CD4-positive, alpha-beta T cell treated with Interleukin-10 for 1 hour (primary cell): ENCODE measurements around the gene LPCAT2.

ENCODE experiments used
- DNase-seq: peaks from one replicate; pipeline ENCODE4 v3.0.0-alpha.2; 2020

LPCAT2 gene

DNA sequence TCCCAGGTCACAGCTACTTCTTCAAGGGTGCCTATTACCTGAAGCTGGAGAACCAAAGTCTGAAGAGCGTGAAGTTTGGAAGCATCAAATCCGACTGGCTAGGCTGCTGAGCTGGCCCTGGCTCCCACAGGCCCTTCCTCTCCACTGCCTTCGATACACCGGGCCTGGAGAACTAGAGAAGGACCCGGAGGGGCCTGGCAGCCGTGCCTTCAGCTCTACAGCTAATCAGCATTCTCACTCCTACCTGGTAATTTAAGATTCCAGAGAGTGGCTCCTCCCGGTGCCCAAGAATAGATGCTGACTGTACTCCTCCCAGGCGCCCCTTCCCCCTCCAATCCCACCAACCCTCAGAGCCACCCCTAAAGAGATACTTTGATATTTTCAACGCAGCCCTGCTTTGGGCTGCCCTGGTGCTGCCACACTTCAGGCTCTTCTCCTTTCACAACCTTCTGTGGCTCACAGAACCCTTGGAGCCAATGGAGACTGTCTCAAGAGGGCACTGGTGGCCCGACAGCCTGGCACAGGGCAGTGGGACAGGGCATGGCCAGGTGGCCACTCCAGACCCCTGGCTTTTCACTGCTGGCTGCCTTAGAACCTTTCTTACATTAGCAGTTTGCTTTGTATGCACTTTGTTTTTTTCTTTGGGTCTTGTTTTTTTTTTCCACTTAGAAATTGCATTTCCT lies 3.4 kb upstream of the LPCAT2 start:
- DNase-seq: no peak

DNA sequence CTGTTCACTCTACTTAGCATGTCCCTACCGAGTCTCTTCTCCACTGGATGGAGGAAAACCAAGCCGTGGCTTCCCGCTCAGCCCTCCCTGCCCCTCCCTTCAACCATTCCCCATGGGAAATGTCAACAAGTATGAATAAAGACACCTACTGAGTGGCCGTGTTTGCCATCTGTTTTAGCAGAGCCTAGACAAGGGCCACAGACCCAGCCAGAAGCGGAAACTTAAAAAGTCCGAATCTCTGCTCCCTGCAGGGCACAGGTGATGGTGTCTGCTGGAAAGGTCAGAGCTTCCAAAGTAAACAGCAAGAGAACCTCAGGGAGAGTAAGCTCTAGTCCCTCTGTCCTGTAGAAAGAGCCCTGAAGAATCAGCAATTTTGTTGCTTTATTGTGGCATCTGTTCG lies 2.8 kb upstream of the LPCAT2 start:
- no peak for DNase-seq

DNA sequence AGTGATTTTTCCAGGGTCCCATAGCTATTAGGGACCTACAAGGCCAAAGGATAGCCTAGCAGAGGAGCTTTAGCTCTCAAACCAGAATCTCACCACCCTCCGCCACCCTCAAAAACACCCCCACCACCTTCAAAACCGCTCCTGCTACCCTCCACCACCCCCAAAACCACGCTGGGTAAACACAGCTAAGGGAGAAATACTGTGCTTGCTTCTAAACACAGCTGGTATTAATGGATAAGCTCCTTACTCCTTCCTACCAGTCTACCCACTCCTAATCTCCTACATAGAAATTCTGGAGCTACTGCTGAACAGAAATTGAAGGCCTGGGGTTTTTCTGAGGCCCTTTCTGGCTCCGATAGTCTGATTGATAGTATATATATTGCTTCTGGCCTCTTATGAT lies 2.2 kb upstream of the LPCAT2 start:
- DNase-seq: no peak

DNA sequence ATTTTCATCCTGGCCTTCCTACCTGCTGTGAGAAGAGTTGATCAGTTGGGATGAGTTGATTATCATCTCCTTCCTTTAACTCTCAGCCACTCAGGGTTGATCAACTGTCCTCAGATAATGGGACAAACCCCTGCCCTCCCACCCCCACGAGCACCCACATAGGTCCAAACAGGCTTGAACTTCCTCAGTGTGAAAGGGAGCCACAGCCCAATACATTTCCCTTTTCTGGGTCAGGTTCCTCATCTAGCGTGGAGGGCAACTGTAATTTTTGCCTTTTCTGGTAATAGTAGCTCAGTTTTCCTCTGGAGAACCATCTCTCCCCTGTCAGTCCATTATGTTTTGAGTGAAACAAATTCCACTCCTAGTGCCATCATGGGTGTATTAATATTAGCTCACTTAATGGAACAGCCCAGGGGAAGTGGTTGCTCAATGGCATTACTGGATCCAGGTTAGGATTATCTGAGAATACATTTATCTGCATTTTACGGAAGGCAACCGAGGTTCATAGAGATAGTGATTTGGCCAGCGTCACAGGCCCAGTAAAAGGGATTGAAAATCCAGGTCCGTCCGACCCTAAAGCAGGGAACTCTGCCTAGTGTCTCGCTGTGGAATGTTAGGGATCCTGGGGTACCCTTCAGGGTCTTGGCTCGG lies 476 bp upstream of the LPCAT2 start:
- no peak for DNase-seq

DNA sequence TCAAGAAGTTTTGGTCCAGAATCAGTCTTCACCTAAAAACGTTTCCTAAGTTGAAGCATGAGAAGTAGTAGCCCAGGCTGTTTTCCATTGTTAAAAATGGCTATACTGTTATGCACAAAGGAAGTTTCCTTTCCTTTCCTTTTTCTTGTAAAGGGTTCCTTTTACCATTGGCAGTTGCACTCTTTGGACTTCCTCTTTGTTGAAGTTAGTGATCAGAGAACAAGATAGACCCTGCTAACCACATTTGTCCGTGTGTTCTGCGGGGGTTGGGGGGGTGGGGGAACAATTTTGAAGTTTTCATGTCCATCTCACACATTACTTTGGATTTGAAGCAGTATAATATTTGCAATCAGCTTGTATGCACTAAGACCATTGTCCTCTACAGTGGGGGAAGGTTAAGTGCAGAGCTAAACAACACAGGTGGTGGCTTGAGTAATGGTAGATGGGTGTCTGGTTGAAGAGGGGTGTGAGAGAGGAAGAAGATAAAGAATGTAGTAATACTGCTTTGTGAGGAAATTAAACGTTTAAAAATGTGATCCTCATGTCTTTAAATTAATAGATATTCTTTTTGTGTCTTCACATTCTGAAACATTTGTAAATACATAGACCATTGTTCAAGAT lies 1.4 kb downstream of the LPCAT2 start:
- DNase-seq: no peak

DNA sequence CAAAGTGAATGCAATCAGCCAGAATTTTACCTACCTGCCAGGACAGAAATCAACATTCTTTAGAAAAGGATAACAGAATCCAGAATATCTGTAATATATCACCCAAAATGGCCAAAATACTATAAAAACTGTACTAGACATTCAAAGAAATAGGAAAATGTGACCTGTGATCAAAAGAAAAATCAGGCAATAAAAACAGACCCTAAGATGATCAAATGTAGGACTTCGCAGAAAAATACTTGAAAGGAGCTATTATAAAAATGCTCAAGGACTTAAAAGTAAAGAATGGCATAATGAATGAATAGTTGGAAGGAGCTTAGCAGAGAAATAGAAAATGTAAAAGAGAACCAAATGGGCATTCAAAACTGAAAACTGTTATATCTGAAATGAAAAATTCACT lies 4.1 kb downstream of the LPCAT2 start:
- DNase-seq: no peak

DNA sequence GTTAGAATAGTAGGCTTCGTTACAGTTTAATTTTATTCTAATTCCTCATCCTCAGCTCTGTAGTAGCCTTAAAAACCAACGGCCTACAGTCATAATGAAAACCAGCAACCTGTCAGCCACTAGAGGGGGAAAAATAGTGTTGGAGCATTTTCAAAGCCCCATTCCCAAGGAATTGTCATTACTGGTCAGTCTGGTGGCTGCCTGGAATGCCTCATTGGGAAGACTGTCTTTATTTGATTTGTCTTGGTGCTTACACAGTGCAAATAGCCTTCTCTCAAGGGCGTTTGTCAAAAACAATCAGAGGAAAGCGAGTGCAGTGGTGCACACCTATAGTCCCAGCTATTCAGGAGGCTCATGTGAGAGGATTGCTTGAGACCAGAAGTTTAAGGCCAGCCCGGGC lies 4.7 kb downstream of the LPCAT2 start:
- DNase-seq: no peak

DNA sequence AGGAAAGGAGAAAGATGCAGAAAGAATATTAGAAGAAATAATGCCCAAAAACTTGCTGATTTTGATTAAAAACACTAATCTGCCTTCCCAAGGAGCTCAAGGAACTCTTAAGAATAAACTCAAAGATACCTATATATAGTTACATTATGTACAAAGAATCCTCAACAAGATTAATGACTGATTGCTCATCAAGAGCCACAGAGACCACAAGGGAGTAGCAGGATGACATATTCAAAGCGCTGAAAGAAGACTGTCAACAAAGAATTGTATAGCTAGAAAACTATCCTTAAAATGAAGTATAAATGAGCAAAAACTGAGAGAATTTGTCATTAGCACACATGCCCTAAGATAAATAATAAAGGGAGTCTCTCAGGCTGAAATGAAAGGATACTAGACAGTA lies 6.2 kb downstream of the LPCAT2 start:
- DNase-seq: no peak

DNA sequence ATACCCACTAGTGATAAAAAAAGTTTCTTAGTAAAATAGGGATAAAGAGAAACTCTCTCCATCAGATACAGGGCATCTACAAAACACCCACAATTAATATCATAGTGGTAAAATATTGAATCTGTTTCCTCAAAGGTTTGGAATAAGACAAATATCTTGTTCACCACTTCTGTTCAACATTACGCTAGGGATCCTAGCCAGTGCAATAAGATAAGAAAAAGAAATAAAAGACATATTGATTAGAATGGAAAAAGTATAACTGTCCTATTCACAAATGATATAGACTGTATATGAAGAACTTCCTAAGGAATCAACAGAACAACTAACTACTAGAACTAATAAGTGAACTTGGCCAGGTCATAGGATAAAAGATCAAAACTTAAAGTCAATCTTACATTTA lies 12.9 kb downstream of the LPCAT2 start:
- DNase-seq: no peak

DNA sequence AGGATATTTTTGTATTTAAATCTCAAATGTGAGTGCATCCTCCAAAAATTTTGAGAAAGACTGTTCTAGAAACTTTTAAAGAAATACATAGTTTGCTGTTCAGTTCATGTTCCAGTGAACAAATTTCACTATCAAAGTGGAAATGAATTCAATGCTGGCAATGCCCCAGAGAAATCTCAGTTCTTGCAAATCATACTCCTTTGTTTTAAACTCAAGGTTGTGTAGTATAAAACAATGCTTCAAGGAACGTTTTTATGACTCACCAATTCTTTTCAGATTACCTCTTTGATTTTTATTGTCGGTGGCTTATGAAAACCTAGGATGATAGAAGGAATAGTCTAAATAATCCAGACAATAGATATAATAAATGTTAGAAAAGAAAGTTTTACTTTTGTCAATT lies 17.6 kb downstream of the LPCAT2 start:
- DNase-seq: no peak

DNA sequence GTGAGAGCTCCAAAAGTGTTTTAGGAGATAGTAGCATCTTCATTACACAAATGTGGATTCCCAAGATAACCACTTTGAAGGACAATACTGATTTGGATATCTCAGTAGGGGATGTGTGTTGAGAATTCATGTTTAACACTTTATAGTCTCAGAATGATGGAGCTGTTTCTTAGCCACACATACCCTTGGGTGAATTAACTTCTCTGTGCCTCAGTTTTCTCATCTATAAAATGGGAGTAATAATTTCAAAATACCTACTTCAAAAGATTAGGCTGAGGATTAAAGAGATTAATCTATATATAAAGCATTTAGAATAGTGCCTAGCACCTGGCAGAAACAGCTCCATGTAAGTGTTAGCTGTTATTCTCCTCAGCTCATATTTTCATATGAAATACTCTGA lies 19.0 kb downstream of the LPCAT2 start:
- DNase-seq: no peak

DNA sequence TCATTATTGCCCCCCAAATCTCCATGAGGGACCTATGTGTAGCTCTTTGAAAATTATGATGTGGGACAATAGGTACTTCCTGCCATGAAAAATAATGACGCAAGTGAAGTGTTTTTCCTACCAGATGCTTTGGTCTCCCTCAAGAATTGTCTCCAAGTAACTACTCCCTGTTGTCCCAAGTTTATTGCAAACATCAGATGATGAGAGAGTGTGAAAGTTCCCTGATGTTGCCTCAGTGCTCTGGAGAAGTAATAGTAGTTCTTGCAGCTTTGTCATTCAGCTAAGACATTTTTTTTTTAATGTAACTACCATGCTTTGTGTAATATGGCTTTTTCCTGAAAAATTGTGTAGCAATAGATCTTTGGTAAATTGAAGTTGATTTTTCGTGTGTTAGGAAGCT lies 20.1 kb downstream of the LPCAT2 start:
- DNase-seq: no peak

DNA sequence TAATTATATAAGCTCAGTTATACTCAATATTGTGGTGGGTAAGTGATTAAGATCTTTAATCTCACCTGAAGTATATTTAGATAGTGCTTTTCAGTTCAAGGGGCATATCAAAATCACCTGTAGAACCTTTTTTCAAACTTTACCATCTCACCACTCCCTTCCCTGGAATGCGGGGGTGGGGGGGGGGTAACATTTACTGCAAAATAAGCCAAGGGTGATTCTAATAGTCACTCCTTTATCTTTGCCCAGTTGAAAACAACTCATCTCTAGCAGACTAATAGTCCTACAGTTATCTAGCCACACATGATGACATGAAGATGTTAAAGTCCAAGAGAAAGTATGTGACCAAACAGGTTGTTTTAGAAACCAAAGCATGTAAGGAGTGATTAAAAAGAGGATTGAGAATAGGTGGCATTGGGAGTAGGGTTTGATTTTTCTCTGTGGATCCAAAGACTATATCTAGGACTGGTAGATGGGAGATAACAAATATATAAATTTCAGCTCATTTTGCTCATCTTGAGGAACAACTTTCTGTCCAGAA lies 21.5 kb downstream of the LPCAT2 start:
- no peak for DNase-seq

DNA sequence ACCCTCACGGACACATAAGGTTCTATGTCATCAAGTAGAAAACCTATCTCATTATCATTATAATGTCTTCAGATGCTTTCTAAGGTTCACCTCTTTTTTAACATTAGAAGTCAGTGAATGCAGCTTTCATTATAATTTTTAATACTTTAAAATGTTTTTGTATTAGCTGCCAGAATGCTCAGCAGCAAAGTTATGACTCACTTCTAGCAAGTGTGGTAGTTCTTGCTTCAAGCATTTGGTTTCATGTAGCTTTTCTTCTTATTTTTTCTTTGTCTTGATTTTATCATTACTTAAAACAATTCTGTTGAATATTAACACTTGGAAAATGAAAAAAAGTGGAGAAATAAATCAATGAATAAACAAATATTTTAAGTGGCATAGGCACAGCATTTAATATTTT lies 23.4 kb downstream of the LPCAT2 start:
- DNase-seq: no peak

DNA sequence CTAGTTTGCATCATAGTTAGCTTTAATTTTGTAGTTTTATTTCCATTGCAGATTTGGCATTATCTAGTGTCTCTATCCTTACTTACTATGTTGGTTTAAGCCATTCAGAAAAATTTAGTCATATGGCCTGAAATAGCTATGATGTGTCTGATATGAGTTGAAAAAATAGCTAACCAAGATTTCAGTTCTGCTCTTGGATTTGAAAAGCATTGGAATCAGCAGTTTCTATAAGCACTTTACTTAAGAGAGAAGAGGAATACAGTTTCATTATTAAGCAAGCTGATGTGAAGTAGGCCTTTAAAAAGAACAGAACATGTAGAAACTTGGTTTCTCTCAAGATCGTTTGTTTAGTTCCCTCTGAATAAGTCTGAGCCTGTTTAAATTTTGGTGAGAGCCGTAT lies 25.9 kb downstream of the LPCAT2 start:
- no peak for DNase-seq

DNA sequence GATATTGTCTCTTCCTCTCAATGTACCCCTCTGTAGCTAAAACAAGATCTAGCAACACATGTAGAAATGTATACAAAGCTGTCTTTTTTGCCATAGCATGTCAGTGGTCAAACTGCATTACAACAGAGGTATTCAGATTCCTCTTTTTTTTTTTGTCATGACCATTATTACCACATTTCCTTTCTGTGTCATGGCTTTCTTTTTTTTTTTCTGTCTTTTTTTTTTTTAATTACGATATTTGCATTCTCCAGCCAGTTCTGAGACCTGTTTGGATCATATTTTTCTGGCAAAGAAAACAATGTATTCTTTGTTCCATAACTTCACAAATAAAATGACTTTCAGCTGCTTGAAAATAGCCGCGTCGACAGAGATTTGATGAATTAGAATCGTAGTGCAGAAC lies 30.2 kb downstream of the LPCAT2 start:
- no peak for DNase-seq

DNA sequence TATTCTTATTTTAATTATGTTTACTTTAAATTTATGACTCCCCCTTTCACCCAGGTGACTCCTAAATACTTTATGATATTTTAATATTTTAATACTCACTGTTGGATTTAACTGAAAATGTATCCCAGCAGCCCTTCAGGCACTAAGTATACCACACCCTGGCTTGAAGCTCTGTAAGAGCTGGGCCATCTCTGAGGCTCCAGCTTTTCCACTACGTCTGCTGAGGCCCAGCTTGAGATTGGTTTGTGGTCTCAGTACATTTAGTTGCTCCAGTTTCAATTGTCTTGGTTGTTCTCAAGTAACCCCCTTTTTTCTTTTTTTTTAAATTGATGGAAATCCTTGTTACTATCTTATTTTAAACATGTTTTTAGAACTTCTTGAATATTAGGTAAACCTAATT lies 30.6 kb downstream of the LPCAT2 start:
- no peak for DNase-seq

DNA sequence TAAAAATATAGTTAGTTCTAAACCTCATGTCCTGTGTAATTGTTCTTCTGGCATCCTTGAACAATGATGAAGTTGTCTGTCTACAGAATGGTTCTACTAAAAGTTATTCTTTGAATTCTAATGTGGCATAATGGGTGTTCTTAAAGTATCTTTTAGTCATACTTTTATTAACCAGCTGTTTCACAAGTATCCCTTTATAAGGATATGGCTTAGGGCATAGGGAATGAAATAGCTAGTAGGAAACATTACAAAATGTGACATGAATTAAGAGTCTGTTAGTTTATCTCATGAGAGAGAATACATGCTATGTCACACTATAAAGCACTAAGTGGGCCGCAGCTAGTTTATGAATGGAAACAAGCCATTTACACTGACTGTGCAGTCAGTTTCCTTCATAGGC lies 31.3 kb downstream of the LPCAT2 start:
- DNase-seq: no peak

DNA sequence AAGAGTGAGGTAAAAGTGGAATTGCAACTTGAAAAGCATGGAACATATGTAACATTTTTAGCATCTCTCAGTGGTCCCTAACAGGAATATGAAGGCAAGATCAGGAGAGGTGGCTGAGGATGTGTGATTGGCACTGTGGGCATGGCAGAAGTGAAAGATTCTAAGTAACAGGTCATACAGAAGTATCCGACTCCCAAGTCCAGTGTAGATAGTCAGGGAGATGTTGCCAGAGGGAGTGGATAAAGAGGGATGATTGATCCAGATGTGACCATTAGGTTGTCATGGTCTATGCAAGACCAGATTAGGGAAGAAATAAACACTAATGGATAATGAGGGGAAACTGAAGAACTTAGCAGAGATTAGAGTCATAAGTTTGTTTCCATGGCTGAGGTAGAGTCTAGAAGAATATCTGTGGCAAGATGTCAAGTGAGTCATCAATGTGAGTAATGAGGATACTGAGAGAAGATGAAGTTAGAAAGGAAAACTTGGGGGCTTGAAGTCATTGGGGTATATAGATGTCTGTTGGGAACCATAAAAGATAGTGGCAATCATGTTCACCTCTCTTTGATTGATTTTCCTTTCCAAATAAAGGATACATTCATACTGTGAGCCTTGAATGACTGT lies 33.7 kb downstream of the LPCAT2 start:
- DNase-seq: no peak

DNA sequence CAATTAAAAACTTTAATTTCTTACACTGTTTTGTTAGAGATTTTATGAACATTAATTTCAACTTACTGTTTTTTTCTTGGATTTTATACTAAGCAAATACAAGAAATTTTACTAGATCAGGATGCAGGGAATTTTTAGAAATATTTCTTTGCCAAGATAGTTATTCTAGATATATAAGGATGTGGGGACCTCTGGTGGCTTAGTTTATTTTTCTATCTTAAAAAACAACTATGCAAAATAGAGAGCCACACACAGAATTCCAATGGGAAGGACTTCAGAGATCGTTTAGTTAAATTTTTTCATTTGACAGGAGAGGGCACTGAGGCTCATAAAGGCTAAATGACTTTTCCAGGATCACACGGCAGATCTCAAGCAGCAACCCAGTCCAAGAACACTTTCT lies 34.6 kb downstream of the LPCAT2 start:
- no peak for DNase-seq

DNA sequence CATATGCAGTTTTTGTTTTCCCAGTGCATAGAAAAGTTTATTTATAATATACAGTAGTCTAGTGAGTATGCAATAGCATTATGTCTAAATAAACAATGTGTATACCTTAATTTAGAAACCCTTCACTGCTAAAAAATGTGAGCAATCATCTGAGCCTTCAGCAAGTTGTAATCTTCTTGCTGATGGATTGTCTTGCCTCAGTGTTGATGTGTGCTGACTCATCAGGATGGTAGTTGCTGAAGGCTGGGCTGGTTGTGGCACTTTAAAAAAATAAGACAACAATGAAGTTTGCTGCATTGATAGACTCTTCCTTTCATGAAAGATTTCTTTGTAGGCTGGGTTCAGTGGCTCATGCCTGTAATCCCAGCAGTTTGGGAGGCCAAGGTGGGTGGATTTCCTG lies 43.7 kb downstream of the LPCAT2 start:
- no peak for DNase-seq

DNA sequence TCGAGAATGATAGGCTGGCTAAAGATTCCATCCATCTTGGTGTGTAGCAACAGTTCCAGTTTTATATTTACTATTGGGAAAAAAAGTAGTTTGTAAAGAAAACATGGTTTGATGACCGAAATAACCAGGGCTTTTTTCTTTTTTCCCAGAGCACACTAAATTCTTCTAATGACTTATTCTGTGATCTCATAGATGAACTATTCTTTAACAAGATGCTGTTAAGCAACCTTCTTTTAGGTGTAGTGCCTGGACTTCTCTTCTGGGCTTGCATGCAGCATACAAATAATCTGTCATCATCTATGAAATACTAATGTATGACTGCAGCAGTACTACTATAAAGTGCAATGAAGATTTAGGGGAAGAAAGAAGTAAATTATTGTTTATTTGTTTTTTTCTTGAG lies 46.6 kb downstream of the LPCAT2 start:
- DNase-seq: no peak

DNA sequence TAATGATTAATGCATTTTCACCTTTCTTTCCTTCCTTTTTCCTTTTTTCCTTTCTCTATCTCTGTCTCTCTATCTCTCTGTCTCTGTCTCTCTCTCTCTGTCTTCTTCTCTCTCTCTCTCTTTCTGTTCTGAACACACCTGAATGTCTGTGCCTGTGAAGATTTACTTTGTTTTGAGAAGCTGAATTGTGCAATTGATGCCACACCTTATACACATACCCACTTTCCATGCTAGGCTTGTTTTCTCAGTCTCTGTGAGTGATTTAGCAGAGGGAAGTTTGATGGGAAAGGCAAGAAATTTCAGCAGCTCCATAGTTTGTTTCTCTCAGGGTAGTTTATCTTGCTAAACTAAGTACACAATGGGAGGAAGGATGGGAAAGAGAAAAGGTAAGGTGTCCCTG lies 48.3 kb downstream of the LPCAT2 start:
- DNase-seq: no peak

DNA sequence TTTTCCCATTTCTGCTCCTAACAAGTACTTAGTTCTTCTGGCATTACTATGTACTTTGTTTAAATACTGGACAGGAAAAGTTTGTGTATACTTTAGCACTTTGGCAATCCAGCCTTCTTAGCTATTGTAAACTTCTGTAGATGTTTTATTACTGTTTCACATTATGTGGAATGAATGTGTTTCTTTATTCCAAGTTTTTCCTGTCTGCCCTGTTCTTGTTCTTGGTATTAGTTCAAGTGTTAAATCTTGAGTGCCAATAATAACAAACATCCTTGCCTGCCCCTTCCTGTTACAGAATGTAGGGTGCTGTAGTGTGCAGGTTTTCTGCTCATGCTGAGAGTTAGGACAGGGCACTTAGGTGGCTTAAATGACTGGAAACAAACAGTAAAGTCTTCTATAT lies 50.4 kb downstream of the LPCAT2 start:
- DNase-seq: no peak
